HG03575 (cell line): ENCODE results near the gene GARRE1.

Source experiments
- ATAC-seq: cut with Tn5 transposase; IDR thresholded peaks from one replicate; pipeline ENCODE4 v1.9.1; 2021; ENCODE audit not compliant: unreplicated experiment, insufficient number of reproducible peaks, low FRiP score; ENCODE audit errors: extremely low read depth

Gene GARRE1

DNA sequence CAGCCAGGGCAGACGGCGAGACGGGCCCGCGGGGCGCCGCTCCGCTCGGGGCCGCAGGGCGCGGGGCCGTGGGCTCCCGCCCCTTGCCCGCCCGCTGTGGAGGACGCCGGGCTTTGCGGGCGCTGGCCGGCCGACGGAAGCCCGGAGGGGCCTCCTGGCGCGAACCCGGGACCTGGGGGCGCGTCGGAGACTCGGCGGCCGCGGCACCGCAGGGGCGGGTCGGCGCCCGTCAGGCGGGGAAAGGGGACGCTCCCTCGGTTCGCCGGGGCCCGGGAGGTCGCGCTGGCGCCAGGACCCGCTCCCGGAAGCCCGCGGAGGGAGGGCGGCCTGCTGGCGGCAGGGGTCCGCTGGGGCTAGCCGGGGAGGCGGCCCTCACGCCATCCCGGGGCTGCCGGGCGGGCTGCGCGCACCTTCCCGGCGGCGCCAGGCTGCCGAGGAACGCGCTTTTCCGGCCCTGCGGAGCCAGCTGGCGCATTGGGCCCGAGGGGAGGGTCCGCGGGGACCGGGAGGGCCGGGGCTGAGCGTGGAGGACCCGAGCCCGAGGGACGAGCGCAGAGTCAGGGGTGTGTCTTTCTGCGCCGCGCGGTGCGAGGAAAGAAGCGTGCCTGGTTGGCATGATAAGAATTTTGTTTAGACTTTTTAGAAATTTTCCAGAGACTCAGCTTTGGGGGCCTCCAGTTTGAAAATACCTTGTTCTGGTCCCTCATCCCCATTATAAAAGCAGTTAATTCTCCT lies 511 bp downstream of the GARRE1 start:
- no peak for ATAC-seq

DNA sequence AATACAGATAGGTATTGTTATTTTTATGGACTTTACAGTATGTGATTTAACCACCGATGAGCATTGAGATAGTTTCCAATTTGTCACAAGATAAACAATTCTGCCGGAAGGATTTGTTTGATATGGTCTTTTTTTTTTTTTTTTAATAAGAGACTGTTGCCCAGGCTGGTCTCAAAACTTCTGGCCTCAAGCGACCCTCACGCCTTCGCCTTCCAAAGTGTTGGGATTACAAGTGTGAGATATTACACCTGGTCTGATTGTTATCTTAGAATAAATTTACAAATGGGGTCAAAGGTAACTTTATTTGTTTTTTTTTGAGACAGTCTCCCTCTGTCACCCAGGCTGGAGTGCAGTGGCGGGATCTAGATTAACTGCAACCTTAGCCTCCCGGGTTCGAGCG lies 1.2 kb downstream of the GARRE1 start:
- ATAC-seq = no peak

DNA sequence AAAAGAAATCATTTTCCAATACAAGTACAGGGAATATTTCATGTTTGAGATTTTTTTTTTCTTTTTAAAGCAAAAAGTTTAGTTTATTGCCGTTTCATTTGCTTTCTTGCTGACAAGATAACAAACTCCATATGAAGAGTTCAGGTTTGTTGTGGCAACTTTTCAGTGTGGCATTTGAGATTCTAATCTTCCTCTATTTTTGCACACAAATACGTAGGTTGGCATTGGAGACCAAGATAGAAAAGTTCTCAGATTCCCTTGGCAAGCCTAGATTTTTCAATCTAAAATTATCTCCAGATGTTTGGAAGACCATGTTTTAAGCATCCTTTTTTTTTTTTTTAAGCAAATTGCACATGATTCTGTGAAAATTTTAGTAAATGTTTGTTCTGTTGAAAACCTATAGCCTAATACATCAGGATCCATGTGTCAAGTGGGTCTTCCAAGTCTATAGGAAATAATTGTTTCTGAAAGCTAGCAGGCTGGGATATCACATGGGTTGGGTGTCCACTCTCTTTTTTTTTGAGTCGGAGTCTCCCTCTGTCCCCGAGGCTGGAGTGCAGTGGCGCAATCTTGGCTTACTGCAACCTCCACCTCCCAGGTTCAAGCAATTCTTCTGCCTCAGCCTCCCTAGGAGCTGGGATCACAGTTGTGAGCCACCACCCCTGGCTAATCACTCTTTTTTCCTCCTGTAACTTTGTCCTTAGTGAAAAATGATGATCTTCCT lies 2.6 kb downstream of the GARRE1 start:
- no peak for ATAC-seq

DNA sequence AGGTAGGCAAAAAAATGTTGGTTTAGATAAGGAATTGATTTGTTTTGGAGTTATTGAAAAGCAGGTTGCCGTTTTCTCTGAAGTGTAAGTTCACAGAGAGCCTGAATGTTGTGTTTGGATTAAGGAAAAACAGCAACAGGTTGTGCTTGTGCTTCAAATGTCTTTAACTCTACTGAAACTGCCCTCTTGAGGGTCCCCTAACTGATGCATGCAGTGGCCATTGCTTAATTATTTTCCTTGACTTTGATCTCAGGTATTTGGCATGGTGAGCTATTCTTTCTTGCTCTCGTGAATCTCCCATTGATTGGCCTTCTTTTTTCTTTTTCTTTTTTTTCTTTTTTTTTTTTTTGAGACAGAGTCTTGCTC lies 3.2 kb downstream of the GARRE1 start:
- ATAC-seq = no peak

DNA sequence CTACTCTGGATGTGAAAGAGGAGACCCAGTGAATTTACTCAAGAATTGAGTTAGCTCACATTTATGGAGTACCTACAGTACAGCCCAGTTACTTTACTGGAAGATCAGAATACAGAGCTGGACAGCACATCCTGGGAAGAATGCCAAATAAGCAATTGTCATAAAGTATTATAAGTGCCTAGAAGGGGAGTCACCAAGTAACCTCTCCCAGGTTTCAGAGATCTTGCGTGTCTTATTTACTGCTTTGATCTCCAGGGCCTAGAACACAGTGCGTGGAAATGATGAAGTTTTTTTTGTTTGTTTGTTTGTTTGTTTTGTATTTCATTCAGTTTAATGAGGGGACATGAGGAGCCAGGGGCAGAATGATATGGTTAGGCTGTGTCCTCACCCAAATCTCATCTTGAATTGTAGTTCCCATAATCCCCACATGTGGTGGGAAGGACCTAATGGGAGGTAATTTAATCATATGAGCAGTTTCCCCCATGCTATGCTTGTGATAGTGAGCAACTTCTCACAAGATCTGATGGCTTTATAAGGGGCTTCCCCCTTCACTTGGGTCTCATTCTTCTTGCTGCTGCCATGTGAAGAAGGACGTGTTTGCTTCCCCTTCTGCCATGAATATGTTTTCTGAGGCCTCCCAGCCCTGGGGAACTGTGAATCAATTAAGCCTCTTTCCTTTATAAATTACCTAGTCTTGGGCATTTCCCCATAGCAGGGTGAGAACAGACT lies 5.2 kb downstream of the GARRE1 start:
- no peak for ATAC-seq

DNA sequence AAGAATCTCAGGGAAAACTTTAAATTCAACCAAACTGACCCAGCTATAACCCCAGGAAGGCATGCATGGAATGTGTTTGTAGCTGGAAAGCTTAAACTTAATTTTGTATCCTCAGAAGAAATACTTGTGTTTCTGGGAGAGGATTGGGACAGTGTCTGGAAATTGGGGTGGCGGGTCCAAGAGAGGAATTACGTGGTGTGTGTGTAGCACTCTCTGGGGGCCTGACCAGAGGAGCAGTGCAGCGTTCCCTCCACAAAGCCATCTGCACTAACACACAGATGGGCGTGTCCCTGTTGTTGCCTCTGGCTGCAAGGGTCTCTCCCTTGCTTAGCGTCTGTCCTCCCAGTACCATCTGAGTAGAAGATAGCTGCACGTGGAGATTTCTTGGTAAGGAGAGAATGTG lies 6.4 kb downstream of the GARRE1 start:
- ATAC-seq = no peak

DNA sequence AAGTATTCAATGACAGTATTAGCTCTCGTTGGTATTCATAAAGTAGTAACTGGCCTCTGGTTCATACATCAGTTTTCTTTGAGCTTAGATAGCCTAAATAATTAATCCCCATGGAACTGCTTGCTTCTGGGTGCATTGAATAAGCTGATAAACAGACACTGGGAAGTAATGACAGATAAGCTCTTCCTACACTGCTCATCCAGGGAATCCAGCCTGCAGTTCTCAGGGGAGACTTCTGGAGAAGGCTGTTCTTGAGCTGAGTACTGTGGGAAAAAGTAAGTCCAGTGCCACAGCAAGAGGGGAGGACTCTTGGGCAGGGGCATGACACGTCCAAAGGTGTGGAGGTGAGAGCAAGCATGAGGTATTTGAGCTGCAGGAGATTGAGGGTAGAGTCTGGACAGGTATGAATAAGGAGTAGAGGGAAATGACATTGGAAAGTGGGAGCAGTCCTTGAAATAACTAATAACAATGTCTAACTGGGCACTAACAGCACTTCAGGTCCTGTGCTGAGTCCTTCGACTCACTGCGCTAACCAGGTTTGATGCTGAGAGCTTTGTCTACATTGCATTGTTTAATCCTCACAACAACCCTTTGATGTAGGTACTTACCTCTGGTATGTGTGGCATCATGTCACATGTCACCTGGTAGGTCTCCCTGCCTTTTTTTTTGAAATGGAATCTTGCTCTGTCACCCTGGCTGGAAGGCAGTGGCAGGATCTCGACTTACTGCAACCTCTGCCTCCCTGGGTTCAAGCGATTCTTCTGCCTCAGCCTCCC lies 7.2 kb downstream of the GARRE1 start:
- ATAC-seq = no peak

DNA sequence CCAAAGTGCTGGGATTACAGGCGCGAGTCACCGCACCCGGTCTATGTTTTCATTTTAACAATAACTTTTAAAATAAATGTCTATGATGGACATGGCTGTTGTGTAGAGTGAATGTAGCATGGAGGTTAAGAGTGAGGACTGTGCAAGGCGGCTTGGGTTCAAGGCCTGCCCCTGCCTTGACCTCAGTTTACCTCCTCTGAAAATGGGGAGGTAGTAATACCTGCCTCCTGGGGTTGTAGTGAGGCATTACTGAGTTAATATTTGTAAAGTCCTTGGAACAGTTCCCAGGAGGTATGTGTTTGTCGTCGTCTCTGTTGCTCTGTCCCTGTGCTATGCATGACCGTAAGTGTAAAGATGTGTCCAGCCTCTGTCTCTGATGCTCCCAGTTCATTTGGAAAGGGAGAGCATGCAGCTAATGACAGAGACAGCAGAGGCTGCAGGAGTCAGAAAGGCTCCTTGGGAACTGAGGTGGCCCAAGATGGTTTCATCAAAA lies 9.4 kb downstream of the GARRE1 start:
- ATAC-seq = no peak

DNA sequence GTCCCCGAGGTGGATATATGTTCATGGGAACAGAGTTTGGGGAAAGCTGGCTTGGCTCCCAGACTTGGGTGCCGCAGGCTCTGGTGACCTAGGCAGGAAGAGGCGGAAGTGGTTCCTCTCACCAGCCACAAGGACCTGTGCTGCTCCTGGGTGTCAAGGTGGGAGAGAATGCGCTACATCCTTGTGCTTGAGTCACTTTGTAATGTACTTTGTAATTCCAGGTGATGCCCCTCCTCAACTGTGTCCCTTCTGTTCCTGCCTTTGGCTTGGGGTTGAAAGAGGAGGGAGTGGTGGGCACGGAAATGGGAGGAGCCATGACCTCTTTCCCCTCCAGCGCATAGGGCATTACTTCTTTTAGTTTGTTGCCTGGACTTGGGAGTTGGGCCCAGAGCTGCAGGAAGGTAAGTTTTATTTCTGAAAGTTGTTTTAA lies 10.9 kb downstream of the GARRE1 start:
- ATAC-seq = no peak

DNA sequence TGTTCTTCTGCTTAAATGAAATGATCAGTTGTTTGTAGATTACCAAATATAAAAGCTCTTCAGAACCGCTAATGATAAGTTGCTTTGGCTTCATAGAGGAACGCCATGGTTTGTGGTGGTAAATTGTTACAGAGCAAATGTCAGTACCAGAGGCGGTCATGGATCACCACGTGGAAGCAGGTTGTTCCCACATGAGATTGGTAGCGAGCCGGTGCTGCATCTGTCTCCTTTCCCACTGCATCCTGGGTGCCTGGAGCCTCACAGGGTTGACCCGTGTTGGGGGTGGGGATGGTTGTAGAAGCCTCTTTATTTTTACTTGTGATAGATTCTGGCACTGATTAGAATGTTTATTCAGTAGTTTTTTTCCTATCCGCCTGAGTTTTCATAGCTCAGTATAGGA lies 14.7 kb downstream of the GARRE1 start:
- no peak for ATAC-seq

DNA sequence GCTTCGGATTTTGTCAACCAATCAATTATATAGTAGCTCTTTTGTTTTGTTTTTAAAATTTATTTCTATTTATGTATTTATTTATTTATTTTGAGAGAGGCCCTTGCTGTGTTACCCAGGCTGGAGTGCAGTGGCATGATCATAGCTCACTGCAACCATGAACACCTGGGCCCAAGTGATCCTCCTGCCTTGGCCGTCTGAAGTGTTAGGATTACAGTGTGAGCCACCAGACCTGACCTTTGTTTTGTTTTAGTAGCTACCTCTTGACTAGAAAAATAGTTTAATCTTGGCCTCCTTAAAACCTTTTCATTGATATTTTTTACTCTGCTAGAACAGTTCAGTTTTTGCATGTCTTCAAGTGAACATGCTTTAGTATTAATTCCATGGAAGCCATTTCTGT lies 15.1 kb downstream of the GARRE1 start:
- ATAC-seq = no peak

DNA sequence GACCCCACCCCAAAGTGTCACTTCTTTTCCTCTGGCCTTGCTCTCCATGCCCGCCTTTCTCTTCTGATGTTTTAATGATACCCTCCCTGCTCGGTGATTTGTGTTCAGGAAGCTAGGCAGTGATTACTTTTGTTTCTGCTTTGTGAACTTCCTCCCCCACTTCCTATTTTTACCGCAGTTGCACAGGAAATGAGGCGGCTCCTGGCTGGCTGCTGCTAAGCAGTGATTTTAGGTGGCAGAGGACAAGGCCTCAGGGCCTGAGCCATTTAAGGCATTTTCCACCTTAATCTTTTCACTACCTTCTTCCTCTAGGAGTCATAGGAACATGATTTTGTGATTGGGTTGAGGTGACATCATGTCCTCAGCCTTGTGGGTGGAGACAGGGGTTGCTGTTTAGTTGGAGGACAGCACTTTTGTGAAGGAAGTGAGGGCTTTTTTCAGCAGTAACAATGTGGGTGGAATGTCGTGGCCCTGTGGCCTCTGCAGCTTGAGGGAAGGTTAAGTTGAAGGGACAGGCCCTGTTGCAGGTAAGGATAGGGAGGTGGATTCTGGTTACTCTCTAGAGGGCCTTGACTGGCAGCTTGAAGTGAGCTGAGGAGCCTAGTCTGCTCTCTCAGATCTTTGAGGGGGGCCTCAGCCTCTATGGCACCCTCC lies 15.7 kb downstream of the GARRE1 start:
- no peak for ATAC-seq

DNA sequence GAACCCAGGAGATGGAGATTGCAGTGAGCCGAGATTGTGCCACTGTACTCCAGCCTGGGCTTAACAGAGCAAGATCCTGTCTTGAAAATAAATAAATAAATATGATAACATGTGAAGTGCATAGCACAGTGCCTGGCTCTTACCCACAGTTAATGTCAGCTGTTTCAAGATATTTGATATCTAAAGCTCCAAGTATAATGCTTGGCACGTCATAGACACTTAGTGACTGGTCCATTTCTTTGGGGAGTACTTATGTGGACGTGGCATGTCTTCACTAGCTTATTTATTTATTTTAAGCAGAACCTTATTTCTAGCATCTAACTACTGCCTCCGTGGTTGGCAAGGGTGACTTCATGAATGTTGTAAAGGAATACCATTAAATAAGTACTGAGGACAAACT lies 18.8 kb downstream of the GARRE1 start:
- no peak for ATAC-seq

DNA sequence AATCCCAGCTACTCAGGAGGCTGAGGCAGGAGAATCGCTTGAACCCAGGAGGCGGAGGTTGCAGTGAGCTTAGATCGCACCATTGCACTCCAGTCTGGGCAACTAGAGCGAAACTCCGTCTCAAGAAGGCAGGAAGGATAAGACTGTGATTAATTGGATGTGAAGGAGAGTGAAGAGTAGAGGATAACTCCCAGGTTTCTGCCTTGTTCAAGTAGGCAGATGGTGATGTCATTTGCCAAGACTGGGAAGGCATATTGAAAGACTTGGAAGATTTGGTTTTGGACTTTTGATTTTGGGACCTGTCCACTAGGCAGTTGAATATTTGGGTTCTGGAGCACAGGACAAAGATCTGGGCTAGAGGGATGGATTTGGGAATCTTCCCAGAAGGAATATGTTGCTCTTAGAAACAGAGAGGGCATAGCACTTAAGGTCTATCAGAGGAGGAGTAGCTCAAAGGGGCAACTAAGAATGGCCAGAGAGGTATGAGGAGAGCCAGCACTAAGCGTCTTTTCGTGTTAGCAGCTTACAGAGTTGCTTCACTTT lies 20.0 kb downstream of the GARRE1 start:
- no peak for ATAC-seq

DNA sequence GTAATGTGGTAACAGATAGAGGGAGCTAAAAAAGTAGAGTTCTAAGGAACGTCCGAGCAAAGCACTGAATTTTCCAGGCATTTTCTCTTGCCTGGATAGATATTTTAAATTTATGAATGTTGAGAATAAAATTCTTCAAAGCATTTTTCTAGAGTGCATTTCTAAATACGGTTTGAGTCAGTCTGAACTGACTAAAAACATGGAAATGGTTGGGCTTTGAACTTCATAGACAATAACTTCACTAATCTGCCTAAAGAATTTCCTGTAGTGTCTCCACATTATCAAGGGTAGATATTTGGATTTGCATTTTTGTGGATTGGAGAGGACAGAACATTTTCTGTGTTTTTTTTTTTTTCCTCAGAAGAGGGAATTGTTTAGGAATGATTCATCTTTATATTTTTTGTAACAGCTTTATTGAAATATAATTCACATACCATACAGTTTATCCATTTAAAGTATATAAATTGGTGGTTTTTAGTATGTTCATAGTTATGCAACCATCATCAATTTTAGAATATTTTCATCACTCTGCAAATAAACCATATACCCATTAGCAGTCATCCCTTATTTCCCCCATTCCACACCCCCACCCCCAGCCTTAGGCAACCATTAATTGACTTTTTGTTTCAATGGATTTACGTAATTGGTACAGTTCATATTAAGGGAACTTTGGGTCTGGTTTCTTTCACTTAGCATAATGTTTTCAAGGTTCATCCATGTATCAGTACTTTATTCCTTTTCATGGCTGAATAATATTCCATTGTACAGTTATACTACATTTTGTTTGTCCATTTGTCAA lies 20.7 kb downstream of the GARRE1 start:
- no peak for ATAC-seq

DNA sequence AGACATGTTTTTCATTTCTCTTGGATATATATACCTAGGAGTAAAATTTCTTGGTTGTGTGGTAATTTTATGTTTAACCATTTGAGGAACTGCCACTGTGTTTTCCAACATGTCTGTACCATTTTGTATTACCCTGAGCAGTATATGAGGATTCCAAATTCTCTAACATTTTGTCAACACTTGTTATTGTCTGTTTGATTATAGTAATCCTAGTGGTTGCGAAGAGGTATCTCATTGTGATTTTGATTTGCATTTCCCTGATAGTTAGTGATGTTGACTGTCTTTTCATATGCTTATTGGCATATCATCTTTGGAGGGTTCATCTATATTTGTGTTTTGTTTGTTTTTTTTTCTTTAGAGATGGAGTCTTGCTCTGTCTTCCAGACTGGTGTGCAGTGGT lies 21.4 kb downstream of the GARRE1 start:
- no peak for ATAC-seq

DNA sequence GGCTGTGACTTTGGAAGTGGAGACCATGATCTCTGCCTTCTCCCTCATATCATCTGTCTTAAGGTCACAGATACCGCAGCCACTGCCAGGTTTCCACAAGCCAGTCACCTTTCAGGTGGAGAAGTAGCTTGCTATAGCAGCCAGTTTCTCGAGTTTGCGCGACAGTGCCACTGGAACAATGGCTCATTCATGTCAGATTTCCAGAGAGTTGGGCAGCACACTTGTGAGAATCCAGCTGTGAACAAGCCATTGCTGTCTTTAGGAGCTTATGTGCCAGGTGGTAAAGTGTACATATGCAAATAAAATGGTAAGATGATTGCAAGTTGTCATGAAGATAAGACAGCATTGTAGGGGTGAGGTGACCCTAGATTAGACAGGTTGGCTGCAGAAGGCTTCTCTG lies 22.3 kb downstream of the GARRE1 start:
- ATAC-seq = no peak

DNA sequence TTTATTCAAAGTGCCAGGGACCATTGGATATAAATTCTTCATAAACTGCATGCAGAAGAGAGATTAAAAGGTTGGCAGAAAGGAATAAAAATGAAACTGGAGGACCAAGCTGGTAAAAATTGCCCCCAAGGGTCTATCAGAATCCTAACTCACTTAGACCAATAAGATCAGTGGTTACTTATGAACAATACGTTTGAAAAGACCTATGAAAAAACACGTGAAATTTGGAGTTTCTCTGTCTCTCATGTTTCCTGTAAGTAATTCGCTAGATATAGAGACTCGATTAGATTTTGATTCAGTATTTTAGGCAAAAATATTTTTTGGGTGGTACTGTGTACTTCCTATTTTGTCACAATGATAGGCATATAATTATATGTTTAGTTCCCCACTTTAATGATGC lies 22.9 kb downstream of the GARRE1 start:
- ATAC-seq = no peak
